Measurements from ENCODE around the gene GRK5.

DNA sequence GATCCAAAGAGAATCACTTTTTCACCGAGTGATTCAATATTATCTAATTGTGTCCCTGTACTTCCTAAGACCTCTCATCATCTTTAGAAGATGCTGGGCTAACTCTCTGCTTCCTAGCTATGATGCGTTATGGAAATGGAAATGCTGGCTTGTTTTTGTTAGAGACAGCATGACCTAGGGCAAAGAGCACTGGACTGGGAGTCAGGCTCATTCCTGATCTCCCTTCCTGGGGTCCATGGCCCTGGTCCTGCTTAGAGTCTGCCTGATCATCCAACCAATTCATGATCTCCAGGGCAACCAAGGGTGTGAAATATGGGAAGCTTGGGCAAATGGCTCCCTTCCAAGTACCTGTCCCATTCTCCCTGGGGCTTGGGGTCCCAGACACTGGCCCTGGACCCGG lies 198.8 kb downstream of the GRK5 start:
- TF ChIP-seq POLR2A (IDR thresholded peaks at IDR 0.05; ENCODE audit: low read length) (no peak), GATA1 (IDR thresholded peaks at IDR 0.05; ENCODE audit: low read depth, low read length) (no peak)

Measured in erythroblast (primary cell).